Measurements from ENCODE around the gene MSRB3.

Gene MSRB3

DNA sequence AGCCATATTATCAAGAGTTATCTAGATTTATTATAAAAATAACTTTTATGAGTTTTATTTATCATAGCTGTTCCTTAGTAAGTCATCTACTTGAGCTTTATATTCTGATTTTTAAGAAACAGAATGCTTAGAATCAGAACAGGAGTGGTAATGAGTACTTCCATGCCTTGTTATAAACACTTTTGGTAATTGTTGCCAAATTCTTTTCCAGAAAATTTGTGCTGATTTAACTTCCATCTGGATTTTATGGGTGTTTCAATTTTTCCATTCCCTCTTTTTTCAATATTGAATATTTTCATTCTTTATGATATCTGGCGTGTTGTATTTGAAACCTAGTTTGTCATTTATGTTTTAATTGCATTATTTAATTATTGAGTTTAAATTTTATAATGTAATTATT is 131.2 kb downstream of the MSRB3 start:
- H3K9ac ChIP-seq (ENCODE audit: low read length) = no peak overlapping the region
- no peaks in the 10 kb centered on the region for H3K27me3 ChIP-seq (ENCODE audit: low read depth, low read length)
- H3K79me2 ChIP-seq (ENCODE audit: low read length) = no peaks in the 10 kb centered on the region
- H3K4me3 ChIP-seq (ENCODE audit: low read length) = no peak overlapping the region
- H3K9me3 ChIP-seq (ENCODE audit: insufficient read depth, low read length) = no peaks in the 10 kb centered on the region
- H2AFZ ChIP-seq (ENCODE audit: low read depth, low read length) = no peak overlapping the region
- H4K20me1 ChIP-seq (ENCODE audit: insufficient read depth, low read length) = no peaks in the 10 kb centered on the region
- H3K4me1 ChIP-seq (ENCODE audit: low read length) = no peaks in the 10 kb centered on the region
- H3K4me2 ChIP-seq (ENCODE audit: low read length) = no peak overlapping the region
- H3K27ac ChIP-seq (ENCODE audit: low read length) = no peak overlapping the region
- TF ChIP-seq EZH2phosphoT487 (IDR thresholded peaks at IDR 0.05; ENCODE audit: low read depth) = no peak
- TF ChIP-seq, protein P1, sequence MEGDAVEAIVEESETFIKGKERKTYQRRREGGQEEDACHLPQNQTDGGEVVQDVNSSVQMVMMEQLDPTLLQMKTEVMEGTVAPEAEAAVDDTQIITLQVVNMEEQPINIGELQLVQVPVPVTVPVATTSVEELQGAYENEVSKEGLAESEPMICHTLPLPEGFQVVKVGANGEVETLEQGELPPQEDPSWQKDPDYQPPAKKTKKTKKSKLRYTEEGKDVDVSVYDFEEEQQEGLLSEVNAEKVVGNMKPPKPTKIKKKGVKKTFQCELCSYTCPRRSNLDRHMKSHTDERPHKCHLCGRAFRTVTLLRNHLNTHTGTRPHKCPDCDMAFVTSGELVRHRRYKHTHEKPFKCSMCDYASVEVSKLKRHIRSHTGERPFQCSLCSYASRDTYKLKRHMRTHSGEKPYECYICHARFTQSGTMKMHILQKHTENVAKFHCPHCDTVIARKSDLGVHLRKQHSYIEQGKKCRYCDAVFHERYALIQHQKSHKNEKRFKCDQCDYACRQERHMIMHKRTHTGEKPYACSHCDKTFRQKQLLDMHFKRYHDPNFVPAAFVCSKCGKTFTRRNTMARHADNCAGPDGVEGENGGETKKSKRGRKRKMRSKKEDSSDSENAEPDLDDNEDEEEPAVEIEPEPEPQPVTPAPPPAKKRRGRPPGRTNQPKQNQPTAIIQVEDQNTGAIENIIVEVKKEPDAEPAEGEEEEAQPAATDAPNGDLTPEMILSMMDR (IDR thresholded peaks at IDR 0.05; ENCODE audit: low read depth, low read length) = no peak
- H3K36me3 ChIP-seq (replicated peaks; ENCODE audit: low read depth, low read length) = no peaks in the 10 kb centered on the region

DNA sequence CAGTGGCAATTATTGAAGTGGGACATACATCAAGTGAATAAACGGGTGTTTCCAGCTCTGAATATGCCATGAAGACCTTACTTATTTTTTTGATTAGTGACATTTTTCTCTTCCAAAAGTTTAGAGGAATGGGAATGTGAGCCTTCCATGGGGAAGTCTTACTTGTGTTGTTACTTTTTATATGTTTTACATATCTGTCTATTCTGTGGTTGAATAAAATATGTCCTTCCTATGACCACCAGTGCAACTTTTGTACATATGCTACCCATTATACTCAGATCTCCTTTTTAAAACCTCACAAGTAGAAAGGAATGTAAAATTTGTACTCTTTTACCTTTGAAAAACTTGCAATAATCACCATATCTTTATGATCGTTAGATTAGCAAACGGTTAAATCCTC is 132.7 kb downstream of the MSRB3 start:
- H3K27me3 ChIP-seq (ENCODE audit: low read depth, low read length) = no peaks in the 10 kb centered on the region

DNA sequence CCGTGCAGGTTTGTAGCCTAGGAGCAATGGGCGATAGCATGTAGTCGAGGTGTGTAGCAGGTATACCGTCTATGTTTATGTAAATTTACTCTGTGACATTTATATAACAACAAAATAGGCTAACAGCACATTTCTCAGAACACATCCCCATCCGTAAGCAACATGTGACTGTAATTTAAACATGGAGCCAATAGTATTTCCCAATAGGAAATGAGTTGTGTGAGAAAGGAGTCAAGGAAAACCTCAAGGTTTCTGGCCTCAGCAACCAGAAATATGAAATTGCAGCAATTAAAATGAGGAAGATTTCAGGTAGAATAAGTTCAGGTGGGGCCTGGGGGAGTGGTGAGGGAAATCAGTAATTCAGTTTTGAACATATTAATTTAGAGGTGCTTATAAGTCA is 136.0 kb downstream of the MSRB3 start:
- H3K27ac ChIP-seq (ENCODE audit: low read length) = no peak overlapping the region
- H4K20me1 ChIP-seq (ENCODE audit: insufficient read depth, low read length) = no peaks in the 10 kb centered on the region
- H3K9ac ChIP-seq (ENCODE audit: low read length) = no peak overlapping the region
- H3K4me2 ChIP-seq (ENCODE audit: low read length) = no peak overlapping the region
- no peaks in the 10 kb centered on the region for H3K9me3 ChIP-seq (ENCODE audit: insufficient read depth, low read length)
- H3K79me2 ChIP-seq (ENCODE audit: low read length) = no peaks in the 10 kb centered on the region
- no peaks in the 10 kb centered on the region for H3K4me1 ChIP-seq (ENCODE audit: low read length)
- H2AFZ ChIP-seq (ENCODE audit: low read depth, low read length) = no peak overlapping the region
- no peak overlapping the region for H3K4me3 ChIP-seq (ENCODE audit: low read length)
- H3K27me3 ChIP-seq (ENCODE audit: low read depth, low read length) = no peaks in the 10 kb centered on the region
- H3K36me3 ChIP-seq (replicated peaks; ENCODE audit: low read depth, low read length) = no peaks in the 10 kb centered on the region
- TF ChIP-seq, protein P1 (IDR thresholded peaks at IDR 0.05; ENCODE audit: low read depth, low read length) = no peak
- no peak for TF ChIP-seq EZH2phosphoT487 (IDR thresholded peaks at IDR 0.05; ENCODE audit: low read depth)

More for the DNA sequence above, 132.7 kb downstream of the MSRB3 start:
- no peaks in the 10 kb centered on the region for H3K36me3 ChIP-seq (replicated peaks; ENCODE audit: low read depth, low read length)
- TF ChIP-seq, protein P1 (IDR thresholded peaks at IDR 0.05; ENCODE audit: low read depth, low read length) = no peak
- TF ChIP-seq EZH2phosphoT487 (IDR thresholded peaks at IDR 0.05; ENCODE audit: low read depth) = no peak
- H3K79me2 ChIP-seq (ENCODE audit: low read length) = no peaks in the 10 kb centered on the region
- H3K9me3 ChIP-seq (ENCODE audit: insufficient read depth, low read length) = no peaks in the 10 kb centered on the region
- H2AFZ ChIP-seq (ENCODE audit: low read depth, low read length) = no peak overlapping the region
- no peak overlapping the region for H3K4me2 ChIP-seq (ENCODE audit: low read length)
- no peak overlapping the region for H3K9ac ChIP-seq (ENCODE audit: low read length)
- H3K27ac ChIP-seq (ENCODE audit: low read length) = no peak overlapping the region
- no peaks in the 10 kb centered on the region for H3K4me1 ChIP-seq (ENCODE audit: low read length)
- no peak overlapping the region for H3K4me3 ChIP-seq (ENCODE audit: low read length)
- H4K20me1 ChIP-seq (ENCODE audit: insufficient read depth, low read length) = no peaks in the 10 kb centered on the region

DNA sequence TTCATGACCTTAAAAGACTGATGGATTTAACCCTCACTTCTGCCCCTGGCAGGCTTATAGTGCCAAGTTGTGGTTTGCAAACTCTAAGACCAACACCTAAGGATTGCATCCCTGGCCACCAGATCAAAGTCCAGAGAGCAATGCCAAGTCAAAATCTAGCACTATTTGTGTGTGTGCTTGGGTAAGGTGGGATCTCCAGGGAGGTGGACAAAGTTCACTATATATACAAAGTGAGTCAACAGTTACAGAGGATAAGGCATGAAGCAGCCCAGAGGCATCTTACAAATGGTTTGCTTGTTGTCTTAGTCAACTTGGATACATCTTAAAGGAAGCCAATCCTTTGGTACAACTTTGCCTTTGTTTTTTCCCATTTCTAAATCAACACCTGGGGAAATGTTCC is 137.3 kb downstream of the MSRB3 start:
- no peaks in the 10 kb centered on the region for H3K4me1 ChIP-seq (ENCODE audit: low read length)
- H2AFZ ChIP-seq (ENCODE audit: low read depth, low read length) = no peak overlapping the region
- no peak overlapping the region for H3K27ac ChIP-seq (ENCODE audit: low read length)
- no peaks in the 10 kb centered on the region for H3K27me3 ChIP-seq (ENCODE audit: low read depth, low read length)
- TF ChIP-seq, protein P1 (IDR thresholded peaks at IDR 0.05; ENCODE audit: low read depth, low read length) = no peak
- TF ChIP-seq EZH2phosphoT487 (IDR thresholded peaks at IDR 0.05; ENCODE audit: low read depth) = no peak
- no peaks in the 10 kb centered on the region for H3K79me2 ChIP-seq (ENCODE audit: low read length)
- no peaks in the 10 kb centered on the region for H4K20me1 ChIP-seq (ENCODE audit: insufficient read depth, low read length)
- no peak overlapping the region for H3K4me2 ChIP-seq (ENCODE audit: low read length)
- H3K9ac ChIP-seq (ENCODE audit: low read length) = no peak overlapping the region
- H3K4me3 ChIP-seq (ENCODE audit: low read length) = no peak overlapping the region
- H3K36me3 ChIP-seq (replicated peaks; ENCODE audit: low read depth, low read length) = no peaks in the 10 kb centered on the region
- no peaks in the 10 kb centered on the region for H3K9me3 ChIP-seq (ENCODE audit: insufficient read depth, low read length)
